Activated CD4-positive, alpha-beta memory T cell treated with anti-CD3 and anti-CD28 coated beads for 36 hours (primary cell): Measurements from ENCODE around the gene ENAH. TPM values are rescaled to one million over a fixed set of nuclear protein-coding genes. Genes with fewer than 3 reads are reported as not detected.
"Not testable (repeated sequence)": the region's sequence is repeated elsewhere in the genome, so short reads cannot be mapped to it uniquely, and the experiment has no call there.

ENCODE experiments used
- CTCF ChIA-PET: fragments of 350-600 bp; sonication (Branson Sonifier 250); formaldehyde crosslinking; loops from one replicate; lab custom pipeline; 2021; ENCODE audit warnings: antibody characterized with exemption, inconsistent platforms; lab: Charles Lee
- POLR2A ChIA-PET: fragments of 350-600 bp; sonication (Branson Sonifier 250); formaldehyde crosslinking; loops from one replicate; lab custom pipeline; 2021; ENCODE audit warnings: antibody characterized with exemption; lab: Charles Lee
- DNase-seq: peaks from one replicate; pipeline ENCODE4 v3.0.0-alpha.2; 2020
- H3K27ac Mint-ChIP-seq: one replicate; pipeline ENCODE4 v1.8.0; 2021; ENCODE audit warnings: mixed read lengths
- H3K27me3 Mint-ChIP-seq: one replicate; pipeline ENCODE4 v1.8.0; 2021; ENCODE audit warnings: mixed read lengths
- H3K36me3 Mint-ChIP-seq: one replicate; pipeline ENCODE4 v1.8.0; 2021; ENCODE audit warnings: mixed read lengths
- H3K4me1 Mint-ChIP-seq: one replicate; pipeline ENCODE4 v1.8.0; 2021; ENCODE audit warnings: low read depth, mixed read lengths
- H3K4me3 Mint-ChIP-seq: one replicate; pipeline ENCODE4 v1.8.0; 2021; ENCODE audit warnings: mild to moderate bottlenecking, mixed read lengths
- H3K9me3 Mint-ChIP-seq: one replicate; pipeline ENCODE4 v1.8.0; 2021; ENCODE audit warnings: mixed read lengths
- intact Hi-C: fragments of 100-400 bp; cut with micrococcal nuclease; formaldehyde crosslinking; loops from one replicate; pipeline ENCODE4 v1.15.1; 2023
- total RNA-seq, 2 experiments: library from RNA; stranded (reverse); gene quantifications; one replicate each; pipeline ENCODE4 v1.2.3, GENCODE V29; 2021

ENAH gene
- total RNA-seq, 2 experiments from 2014 or later, result 0.80 to 0.95 TPM

DNA sequence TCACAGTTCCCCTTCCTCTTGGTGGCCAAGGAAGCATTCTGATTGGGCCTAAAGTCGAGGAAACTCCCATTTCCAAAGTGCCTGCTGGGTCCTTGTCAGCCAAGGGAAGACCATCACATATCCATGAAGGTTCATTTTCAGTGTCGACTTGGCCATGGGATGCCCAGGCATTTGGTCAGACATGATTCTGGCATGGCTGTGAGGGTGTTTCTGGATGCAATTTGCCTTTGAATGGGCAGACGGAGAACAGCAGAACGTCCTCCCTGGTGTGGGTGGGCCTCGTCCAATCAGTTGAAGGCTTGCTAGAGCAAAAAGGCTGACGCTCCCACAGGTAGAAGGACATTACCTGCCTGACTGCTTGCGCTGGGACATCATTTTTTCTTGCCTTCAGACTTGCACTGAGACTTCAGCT is 176.8 kb downstream of the ENAH start:
- H3K27me3 Mint-ChIP-seq, result no peaks in the 10 kb centered on the region
- ChIA-PET CTCF (interaction anchor here (1.5 to 4.0 kb wide), 3 partner anchors 302 to 511 kb away, joined by 6 to 32 read pairs (median 6); partner anchors contain the start of gene SRP9), POLR2A (no interaction called here)
- no peak overlapping the region for H3K4me3 Mint-ChIP-seq
- no peak overlapping the region for H3K27ac Mint-ChIP-seq
- peaks cover 41% of the 10 kb centered on the region for H3K4me1 Mint-ChIP-seq
- DNase-seq, result no peak
- no peaks in the 10 kb centered on the region for H3K9me3 Mint-ChIP-seq
- intact Hi-C loops, result loop anchor here (5.0 kb wide), 2 partner anchors 76 to 176 kb away; partner anchors contain the start of gene ENAH
- H3K36me3 Mint-ChIP-seq, result no peaks in the 10 kb centered on the region

DNA sequence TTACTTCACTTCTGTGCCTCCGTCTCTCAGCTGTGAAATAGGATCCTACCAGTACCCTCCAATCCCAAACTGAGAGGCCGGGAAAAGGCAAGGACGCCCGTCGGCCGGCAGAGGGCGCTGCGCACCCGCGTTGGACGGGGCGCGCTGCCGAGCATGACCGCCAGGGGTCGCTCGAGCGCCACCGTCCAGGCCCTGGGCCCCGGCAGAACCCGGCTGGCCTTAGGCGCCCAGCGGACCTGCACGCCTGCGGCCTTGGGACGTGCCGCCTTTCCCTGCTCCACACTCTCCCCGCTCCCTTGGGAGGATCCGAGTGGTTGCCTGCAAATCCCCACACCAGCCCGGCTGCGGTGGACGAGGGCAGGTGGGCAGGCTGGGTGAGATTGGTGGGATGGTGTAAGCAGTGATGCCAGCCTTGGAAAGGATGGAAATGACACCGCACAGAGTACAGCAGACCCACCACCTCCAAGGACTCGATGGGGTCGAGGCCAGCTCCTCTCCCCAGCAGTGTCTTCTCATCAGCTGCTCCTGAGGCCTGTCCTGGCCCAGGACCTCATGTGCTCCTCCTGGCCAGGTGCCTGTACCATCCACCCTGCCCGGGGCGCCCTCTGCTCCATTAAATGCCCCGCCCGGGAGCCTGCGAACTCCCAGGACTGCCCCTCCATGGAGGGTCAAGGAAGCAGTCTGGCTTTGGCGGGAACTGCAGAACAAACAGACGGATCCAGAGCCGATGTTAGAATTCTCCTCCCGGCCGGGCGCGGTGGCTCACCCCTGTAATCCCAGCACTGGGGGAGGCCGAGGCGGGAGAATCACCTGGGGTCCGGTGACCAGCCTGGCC is 177.7 kb downstream of the ENAH start:
- Mint-ChIP-seq H3K27me3 (no peaks in the 10 kb centered on the region), H3K27ac (no peak overlapping the region), H3K9me3 (no peaks in the 10 kb centered on the region), H3K36me3 (no peaks in the 10 kb centered on the region), H3K4me1 (peaks cover 41% of the 10 kb centered on the region), H3K4me3 (no peak overlapping the region)
- CTCF ChIA-PET, result interaction anchor here (0.6 to 4.0 kb wide), 57 partner anchors 10 to 516 kb away, joined by 3 to 32 read pairs (median 4); partner anchors contain the start of genes PYCR2, SRP9 and TMEM63A
- POLR2A ChIA-PET, result no interaction called here
- peak; percentile 77 for DNase-seq
- intact Hi-C loops, result loop anchor here (1.0 to 5.0 kb wide), 6 partner anchors 77 to 646 kb away; partner anchors contain the start of genes ENAH and SRP9

DNA sequence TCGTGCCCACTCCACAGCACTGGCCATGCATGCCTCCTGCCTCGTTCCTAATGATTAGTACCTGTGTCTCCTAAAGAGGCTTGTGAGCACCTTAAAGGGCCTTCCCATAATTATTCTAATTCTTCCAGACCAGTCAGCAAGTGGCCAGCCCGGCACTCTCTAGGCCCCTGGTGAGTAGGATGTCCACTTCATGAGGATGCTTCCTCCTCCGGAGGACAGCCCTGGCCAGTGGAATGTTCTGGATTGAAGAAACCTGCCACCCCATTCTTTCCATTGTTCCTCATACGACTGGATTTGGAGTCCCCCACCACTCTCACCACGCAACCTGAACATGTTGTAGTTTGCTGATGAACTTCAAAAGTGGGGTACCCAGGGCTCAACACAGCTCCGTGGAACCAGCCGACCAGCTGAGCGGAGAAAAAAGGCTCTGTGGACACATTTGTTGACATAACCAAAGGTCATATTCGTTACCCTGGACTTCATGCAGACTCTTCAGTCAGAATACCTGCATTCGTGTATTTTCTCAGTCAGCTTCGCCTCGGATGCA is 178.4 kb downstream of the ENAH start:
- intact Hi-C loops, result loop anchor here (2.0 kb wide), 2 partner anchors 302 to 646 kb away; partner anchors contain the start of gene SRP9
- Mint-ChIP-seq H3K27me3 (no peaks in the 10 kb centered on the region), H3K27ac (no peak overlapping the region)

GRCh38 chr1:225473676-225474438 is 179.1 kb downstream of the ENAH start:
- H3K4me3 Mint-ChIP-seq, H3K36me3 Mint-ChIP-seq, H3K27ac Mint-ChIP-seq, H3K27me3 Mint-ChIP-seq, H3K9me3 Mint-ChIP-seq: not testable (repeated sequence)
- ChIA-PET CTCF (interaction anchor here (0.7 to 4.0 kb wide), 38 partner anchors 9 to 517 kb away, joined by 3 to 32 read pairs (median 4); partner anchors contain the start of genes PYCR2 and SRP9), POLR2A (interaction anchor here (0.8 to 1.0 kb wide), 2 partner anchors 29 to 450 kb away, joined by 3 to 4 read pairs; partner anchors contain the start of gene PYCR2)
- intact Hi-C loops, result loop anchor here (2.0 kb wide), 2 partner anchors 303 to 647 kb away; partner anchors contain the start of gene SRP9
- peak; percentile 8 for DNase-seq
- peaks cover 43% of the 10 kb centered on the region for H3K4me1 Mint-ChIP-seq

More for the DNA sequence above, 178.4 kb downstream of the ENAH start:
- H3K36me3 Mint-ChIP-seq, result no peaks in the 10 kb centered on the region
- no peaks in the 10 kb centered on the region for H3K9me3 Mint-ChIP-seq
- H3K4me1 Mint-ChIP-seq, result peaks cover 41% of the 10 kb centered on the region
- H3K4me3 Mint-ChIP-seq, result no peak overlapping the region
- ChIA-PET POLR2A (no interaction called here), CTCF (interaction anchor here (0.6 to 4.0 kb wide), 55 partner anchors 9 to 516 kb away, joined by 3 to 32 read pairs (median 4); partner anchors contain the start of genes PYCR2, SRP9 and TMEM63A)
- DNase-seq, result peak; percentile 9

DNA sequence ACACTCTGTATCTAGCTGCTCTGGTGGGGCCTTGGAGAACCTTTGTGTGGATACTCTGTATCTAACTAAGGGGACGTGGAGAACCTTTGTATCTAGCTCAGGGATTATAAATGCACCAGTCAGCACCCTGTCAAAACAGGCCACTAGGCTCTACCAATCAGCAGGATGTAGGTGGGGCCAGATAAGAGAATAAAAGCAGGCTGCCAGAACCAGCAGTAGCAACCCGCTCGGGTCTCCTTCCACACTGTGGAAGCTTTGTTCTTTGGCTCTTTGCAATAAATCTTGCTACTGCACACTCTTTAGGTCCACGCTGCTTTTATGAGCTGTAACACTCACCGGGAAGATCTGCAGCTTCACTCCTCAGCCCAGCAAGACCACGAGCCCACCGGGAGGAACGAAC is 179.7 kb downstream of the ENAH start:
- H3K27me3 Mint-ChIP-seq, H3K4me3 Mint-ChIP-seq, intact Hi-C loops, H3K36me3 Mint-ChIP-seq, H3K9me3 Mint-ChIP-seq: not testable (repeated sequence)
- ChIA-PET CTCF (interaction anchor here (0.6 to 3.3 kb wide), 14 partner anchors 9 to 514 kb away, joined by 3 to 28 read pairs (median 4); partner anchors contain the start of gene PYCR2), POLR2A (interaction anchor here (0.6 to 1.0 kb wide), 4 partner anchors 28 to 450 kb away, joined by 3 to 4 read pairs (median 3); partner anchors contain the start of genes PYCR2 and TMEM63A)
- Mint-ChIP-seq H3K27ac (peak overlapping the region; percentile 43), H3K4me1 (peaks cover 49% of the 10 kb centered on the region)
- DNase-seq, result peak; percentile 48

DNA sequence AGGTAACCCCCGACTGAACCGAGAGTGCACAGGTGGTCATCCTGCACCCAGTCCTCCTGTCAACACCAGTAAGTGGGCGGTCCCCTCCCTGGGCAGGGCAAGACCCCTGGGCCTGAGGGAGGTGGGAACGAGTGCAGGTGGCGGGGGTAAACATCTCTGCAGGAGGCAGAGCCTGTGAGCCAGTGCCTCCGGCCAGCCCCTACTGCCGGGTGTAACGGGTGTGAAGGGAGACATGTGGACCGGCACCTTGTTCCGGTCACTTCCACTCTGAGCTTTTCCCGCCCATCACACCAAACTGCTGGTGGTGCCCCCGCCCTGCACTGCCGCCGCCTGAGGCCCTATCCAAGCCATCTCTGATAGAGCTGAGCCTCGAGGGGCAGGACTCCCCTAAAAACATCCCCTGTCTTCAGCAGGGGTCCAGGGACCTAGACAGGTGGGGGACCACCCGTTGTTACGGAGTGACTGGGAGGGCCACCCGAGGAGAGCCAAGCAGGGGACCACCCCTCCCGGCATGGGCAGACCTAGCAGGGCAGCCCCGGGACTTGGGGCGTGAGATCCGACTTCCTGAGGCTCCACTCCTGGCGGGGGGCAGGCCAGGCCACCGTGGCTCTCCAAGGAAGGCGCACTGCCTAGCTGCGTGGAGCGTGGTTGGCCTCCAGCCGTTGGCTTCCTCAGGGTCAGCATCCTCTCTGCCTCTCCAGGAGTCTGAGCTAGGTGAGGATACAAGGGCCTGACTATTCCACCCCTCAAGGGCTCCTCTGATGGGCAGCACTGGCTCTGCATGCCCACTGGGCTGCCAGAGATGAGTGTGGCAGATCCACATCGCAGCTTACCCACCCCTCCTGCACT is 181.2 kb downstream of the ENAH start:
- Mint-ChIP-seq H3K9me3 (no peaks in the 10 kb centered on the region), H3K4me3 (no peak overlapping the region), H3K4me1 (peaks cover 38% of the 10 kb centered on the region), H3K36me3 (no peaks in the 10 kb centered on the region), H3K27ac (no peak overlapping the region), H3K27me3 (no peaks in the 10 kb centered on the region)
- peak; percentile 8 for DNase-seq
- ChIA-PET POLR2A (no interaction called here), CTCF (interaction anchor here (1.2 to 3.3 kb wide), 3 partner anchors 10 to 516 kb away, joined by 3 to 28 read pairs (median 3); no protein-coding TSS in a partner anchor)
- intact Hi-C loops, result no loop called here

DNA sequence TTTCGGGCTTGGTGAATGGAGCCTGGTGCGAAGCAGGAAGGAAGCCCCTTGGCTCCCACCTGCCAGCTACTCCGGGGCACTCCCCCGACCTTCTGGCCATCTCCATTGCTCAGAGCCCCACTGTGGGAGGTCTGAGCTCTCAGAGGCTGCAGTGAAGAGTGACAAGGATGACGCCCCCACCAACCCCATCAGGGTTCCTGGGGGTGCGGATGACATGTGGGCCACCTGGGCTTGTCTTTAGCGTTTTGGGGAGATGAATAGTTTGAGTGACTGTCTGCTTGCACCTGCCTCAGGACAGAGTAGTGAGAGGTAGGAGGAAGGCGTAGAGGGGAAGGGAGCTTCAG is 181.8 kb downstream of the ENAH start:
- intact Hi-C loops, result no loop called here
- Mint-ChIP-seq H3K36me3 (no peaks in the 10 kb centered on the region), H3K4me3 (no peak overlapping the region), H3K27ac (no peak overlapping the region), H3K4me1 (peaks cover 37% of the 10 kb centered on the region), H3K9me3 (no peaks in the 10 kb centered on the region), H3K27me3 (no peaks in the 10 kb centered on the region)
- CTCF ChIA-PET, result interaction anchor here (1.2 to 1.4 kb wide), 2 partner anchors 11 to 307 kb away, joined by 3 read pairs; partner anchors contain the start of gene SRP9
- DNase-seq, result no peak
- POLR2A ChIA-PET, result interaction anchor here (4.4 kb wide), 1 partner anchor 26 kb away, joined by 42 read pairs; no protein-coding TSS in a partner anchor

- Mint-ChIP-seq H3K4me3 (no peak overlapping the region), H3K4me1 (peaks cover 38% of the 10 kb centered on the region), H3K27me3 (no peaks in the 10 kb centered on the region), H3K36me3 (no peaks in the 10 kb centered on the region), H3K9me3 (no peaks in the 10 kb centered on the region), H3K27ac (no peak overlapping the region)
- intact Hi-C loops, result no loop called here
- ChIA-PET CTCF (interaction anchor here (1.4 kb wide), 1 partner anchor 307 kb away, joined by 3 read pairs; the partner anchor contains the start of gene SRP9), POLR2A (interaction anchor here (4.4 kb wide), 1 partner anchor 25 kb away, joined by 42 read pairs; no protein-coding TSS in a partner anchor)
- DNase-seq, result peak; percentile 5
These were observed 182.5 kb downstream of the ENAH start for GRCh38 chr1:225470211-225471108.

DNA sequence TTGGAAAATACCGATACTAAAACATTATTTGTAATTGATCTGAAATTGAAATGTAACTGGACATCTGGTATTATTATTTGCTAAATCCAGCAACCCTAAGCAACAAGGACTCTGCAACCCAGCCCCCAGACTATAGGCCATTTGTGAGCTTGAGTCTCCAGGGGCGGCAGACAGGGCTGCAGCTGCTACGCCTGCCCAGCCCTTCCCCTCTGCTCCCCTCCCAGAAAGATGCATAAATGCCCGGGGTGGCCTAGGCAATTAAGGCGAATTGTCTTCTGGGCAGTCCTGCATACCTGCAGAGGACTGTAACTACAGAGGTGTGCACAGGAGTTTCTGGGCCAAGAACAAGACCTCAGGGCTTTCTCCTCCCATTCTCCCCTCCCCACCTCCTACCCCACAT is 183.9 kb downstream of the ENAH start:
- Mint-ChIP-seq H3K36me3 (no peaks in the 10 kb centered on the region), H3K9me3 (no peaks in the 10 kb centered on the region), H3K27me3 (no peaks in the 10 kb centered on the region), H3K4me1 (peaks cover 31% of the 10 kb centered on the region), H3K4me3 (peak overlapping the region; percentile 92), H3K27ac (peak overlapping the region; percentile 99)
- ChIA-PET CTCF (interaction anchor here (1.6 to 2.1 kb wide), 3 partner anchors 10 to 309 kb away, joined by 6 to 13 read pairs (median 7); partner anchors contain the start of gene SRP9), POLR2A (interaction anchor here (0.5 to 4.4 kb wide), 5 partner anchors 14 to 508 kb away, joined by 3 to 42 read pairs (median 16); partner anchors contain the start of gene LBR)
- intact Hi-C loops, result loop anchor here (5.0 to 10.0 kb wide), 2 partner anchors 528 to 936 kb away; partner anchors contain the start of genes PARP1 and SDE2
- peak; percentile 7 for DNase-seq
